ENCODE measurements around the gene AGPAT4. TPM values are rescaled to one million over a fixed set of nuclear protein-coding genes. Genes with fewer than 3 reads are reported as not detected.
A peak's percentile ranks its signal among the peaks of the same experiment; 100 is the strongest.

The AGPAT4 gene
- total and polyA plus RNA-seq, 2 of the 13 experiments (the other 11 are each of a cell fraction or from before 2014, with no cell fraction given), result 0.07 to 0.13 TPM

DNA sequence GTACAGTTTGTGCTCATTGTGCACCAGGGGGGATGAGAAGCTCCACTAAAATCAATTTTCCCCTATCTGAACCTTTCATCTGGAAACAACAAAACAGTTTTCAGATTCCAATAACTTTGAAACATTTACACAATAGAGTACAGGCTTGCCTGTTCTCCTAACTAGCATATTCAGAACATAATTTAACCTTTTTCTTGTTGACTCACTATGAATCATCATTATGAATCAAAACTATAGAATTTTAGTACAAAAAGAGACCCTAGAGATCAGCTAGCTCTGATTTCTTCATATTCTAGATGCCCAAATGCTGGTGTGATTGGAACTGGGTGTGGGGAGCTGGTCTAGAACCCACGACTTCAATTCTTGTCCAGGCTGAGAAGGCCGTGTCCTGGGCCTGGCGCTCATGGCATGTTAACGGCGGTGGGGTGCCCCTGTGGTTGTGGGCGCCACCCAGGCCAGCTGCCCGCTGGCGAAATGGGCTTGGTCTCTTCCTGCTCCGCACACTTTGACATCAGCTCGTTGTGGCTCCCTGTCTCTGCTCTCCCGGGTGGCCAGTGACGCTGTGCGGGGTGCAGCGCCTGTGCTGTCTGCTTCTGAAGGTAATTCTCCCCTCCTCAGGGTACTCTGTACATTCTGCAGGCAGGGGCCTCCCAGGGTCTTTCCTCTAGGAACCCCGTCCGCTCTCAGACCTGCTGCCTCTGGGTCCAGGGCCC lies 29.9 kb upstream of the AGPAT4 start:
- H3K27ac ChIP-seq (ENCODE audit: extremely low read length, insufficient read depth, low read length), result no peak overlapping the region
- intact Hi-C loops (cut with micrococcal nuclease; ENCODE audit: unreplicated experiment), result no loop called here

More for the DNA sequence above, 29.9 kb upstream of the AGPAT4 start:
- Histone ChIP-seq H3K79me2 (ENCODE audit: insufficient read depth, low read length) (no peaks in the 10 kb centered on the region), H3K9ac (ENCODE audit: insufficient read depth, low read depth, low read length) (no peak overlapping the region), H3K4me3 (replicated peaks in 1 of 3; ENCODE audit: insufficient read depth in 1 of 3, low read depth in 2 of 3, low read length in 3 of 3) (no peak overlapping the region), H4K20me1 (ENCODE audit: insufficient read depth, low read length) (no peaks in the 10 kb centered on the region), H3K9me3 (ENCODE audit: low read length) (no peaks in the 10 kb centered on the region), H3K27me3 (ENCODE audit: control insufficient read depth in 1 of 2, insufficient read depth in 2 of 2, low read length in 2 of 2) (peaks cover 0 to 20% of the 10 kb centered on the region in 2 experiments; a peak in 3 of 5 replicates), H3K4me1 (ENCODE audit: insufficient read depth, low read length) (no peaks in the 10 kb centered on the region), H2AFZ (ENCODE audit: low read length) (no peak overlapping the region), H3K36me3 (replicated peaks in 1 of 2; ENCODE audit: control insufficient read depth in 1 of 2, insufficient read depth in 2 of 2, low read length in 2 of 2) (no peaks in the 10 kb centered on the region), H3K4me2 (ENCODE audit: low read depth, low read length) (no peak overlapping the region)
- ATAC-seq (peak; percentile 22; the same call in 2 of the 3 replicates), DNase-seq (ENCODE audit: low spot score) (no peak), FAIRE-seq (no peak)
- ChIA-PET POLR2A (no interaction called here), CTCF (ENCODE audit: low intra/inter-chr PET ratio, low total read pairs) (no interaction called here)
- in situ Hi-C loops (cut with HindIII; ENCODE audit: extremely low pct_ligation_motif_present, low pct_unique_long_range_greater_than_20kb), result no loop called here
- no TSS peak for BruUV-seq (replicated peaks)
- TF ChIP-seq ZBTB3 (CRISPR knock-in tag; IDR thresholded peaks at IDR 0.05; ENCODE audit: borderline replicate concordance, low read depth) (no peak), TAF15 (IDR thresholded peaks at IDR 0.05; ENCODE audit: low read depth, low read length, poor library complexity, severe bottlenecking) (no peak), ZBTB10 (CRISPR knock-in tag; IDR thresholded peaks at IDR 0.05; ENCODE audit: borderline replicate concordance) (no peak), KMT2A (CRISPR knock-in tag; IDR thresholded peaks at IDR 0.05) (no peak), SALL2 (CRISPR knock-in tag; IDR thresholded peaks at IDR 0.05) (no peak), HOXA7 (CRISPR knock-in tag; IDR thresholded peaks at IDR 0.05) (no peak), ZNF207 (IDR thresholded peaks at IDR 0.05; ENCODE audit: borderline replicate concordance) (no peak), NBN (conservative IDR thresholded peaks at IDR 0.05) (no peak), ATF7 (IDR thresholded peaks at IDR 0.05) (no peak), ATF7 (CRISPR knock-in tag; IDR thresholded peaks at IDR 0.05) (no peak), HOMEZ (CRISPR knock-in tag; IDR thresholded peaks at IDR 0.05; ENCODE audit: low read depth) (no peak), ZSCAN21 (CRISPR knock-in tag; IDR thresholded peaks at IDR 0.05; ENCODE audit: borderline replicate concordance) (no peak), SIN3B (IDR thresholded peaks at IDR 0.05; ENCODE audit: low read length) (no peak)
- TF ChIP-seq, protein P1, sequence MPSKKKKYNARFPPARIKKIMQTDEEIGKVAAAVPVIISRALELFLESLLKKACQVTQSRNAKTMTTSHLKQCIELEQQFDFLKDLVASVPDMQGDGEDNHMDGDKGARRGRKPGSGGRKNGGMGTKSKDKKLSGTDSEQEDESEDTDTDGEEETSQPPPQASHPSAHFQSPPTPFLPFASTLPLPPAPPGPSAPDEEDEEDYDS (CRISPR knock-in tag; IDR thresholded peaks at IDR 0.05), result no peak
- 18% methylated on average over 9 of the region's 16 CpGs for WGBS (ENCODE audit: low lambda C conversion rate)

Data from HepG2 (cell line).